Activated naive CD4-positive, alpha-beta T cell treated with anti-CD3 and anti-CD28 coated beads, Interleukin-2, amount 50 U/mL, for 16 hours (primary cell): Measurements from ENCODE around the gene CEBPA.
"Not testable (repeated sequence)": the region's sequence is repeated elsewhere in the genome, so short reads cannot be mapped to it uniquely, and the experiment has no call there.

Experiments
- DNase-seq: peaks from one replicate; pipeline ENCODE4 v3.0.0-alpha.2; 2020

The CEBPA gene

GRCh38 chr19:33323093-33323820 lies 20.9 kb upstream of the CEBPA start:
- no peak for DNase-seq

- no peak for DNase-seq
Measured at GRCh38 chr19:33320636-33321035, 18.3 kb upstream of the CEBPA start.

GRCh38 chr19:33317991-33318390 lies 15.7 kb upstream of the CEBPA start:
- not testable (repeated sequence) for DNase-seq

- DNase-seq, result no peak
Measured at GRCh38 chr19:33317517-33317916, 15.2 kb upstream of the CEBPA start.

GRCh38 chr19:33316541-33317264 lies 14.4 kb upstream of the CEBPA start:
- DNase-seq, result no peak

- DNase-seq, result not testable (repeated sequence)
Measured at GRCh38 chr19:33312808-33313207, 10.5 kb upstream of the CEBPA start.

GRCh38 chr19:33312065-33312464 lies 9.7 kb upstream of the CEBPA start:
- no peak for DNase-seq

- DNase-seq, result no peak
Measured at GRCh38 chr19:33311326-33311682, 9.0 kb upstream of the CEBPA start.

- no peak for DNase-seq
Measured at GRCh38 chr19:33310606-33311325, 8.4 kb upstream of the CEBPA start.

- no peak for DNase-seq
Measured at GRCh38 chr19:33309826-33310225, 7.5 kb upstream of the CEBPA start.

- no peak for DNase-seq
Measured at GRCh38 chr19:33306853-33307792, 4.8 kb upstream of the CEBPA start.

- no peak for DNase-seq
Measured at GRCh38 chr19:33306191-33306590, 3.9 kb upstream of the CEBPA start.

GRCh38 chr19:33304760-33305647 lies 2.7 kb upstream of the CEBPA start:
- DNase-seq, result no peak

GRCh38 chr19:33304371-33304759 lies 2.0 kb upstream of the CEBPA start:
- no peak for DNase-seq

- no peak for DNase-seq
Measured at GRCh38 chr19:33303791-33304345, 1.5 kb upstream of the CEBPA start.

GRCh38 chr19:33302974-33303790 lies 848 bp upstream of the CEBPA start:
- no peak for DNase-seq

- DNase-seq, result no peak
Measured at GRCh38 chr19:33301900-33302174, 497 bp downstream of the CEBPA start.

GRCh38 chr19:33301144-33301899 lies 1.0 kb downstream of the CEBPA start:
- DNase-seq, result no peak

- no peak for DNase-seq
Measured at GRCh38 chr19:33300894-33301143, 1.5 kb downstream of the CEBPA start.
